ENCODE results near the gene PIK3R1. TPM values are rescaled to one million over a fixed set of nuclear protein-coding genes. Genes with fewer than 3 reads are reported as not detected.
A peak's percentile ranks its signal among the peaks of the same experiment; 100 is the strongest.

The PIK3R1 gene
- total RNA-seq, 2 donors from 2014 or later, result 32.4 to 58.7 TPM

DNA sequence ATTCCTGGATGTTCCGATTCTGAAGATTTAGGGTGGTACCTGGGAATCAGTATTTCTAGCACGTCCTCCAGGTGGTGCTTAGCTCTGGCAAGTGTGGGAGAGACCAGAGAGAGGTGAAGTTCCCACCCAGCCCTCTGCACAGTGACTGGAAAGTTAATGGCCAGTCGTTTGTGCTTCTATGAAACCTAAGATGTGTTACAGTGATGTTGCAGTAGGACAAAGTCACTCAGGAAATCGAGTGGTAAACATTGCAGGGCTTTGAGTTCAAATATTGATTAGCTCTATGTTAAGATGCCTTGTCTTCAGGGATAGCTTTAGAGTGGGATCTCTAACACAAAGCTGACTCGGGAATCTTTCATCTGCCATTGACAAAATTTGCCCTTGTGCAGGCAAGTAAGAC lies 55.6 kb downstream of the PIK3R1 start:
- Histone ChIP-seq H3K4me3 (no peak overlapping the region), H3K27ac (no peak overlapping the region), H3K4me1 (peaks cover 34% of the 10 kb centered on the region), H3K27me3 (no peaks in the 10 kb centered on the region), H3K36me3 (replicated peaks in 1 of 2; ENCODE audit: insufficient read depth in 1 of 2, low read depth in 2 of 2) (no peaks in the 10 kb centered on the region), H3K9me3 (no peaks in the 10 kb centered on the region)
- TF ChIP-seq, protein P1, sequence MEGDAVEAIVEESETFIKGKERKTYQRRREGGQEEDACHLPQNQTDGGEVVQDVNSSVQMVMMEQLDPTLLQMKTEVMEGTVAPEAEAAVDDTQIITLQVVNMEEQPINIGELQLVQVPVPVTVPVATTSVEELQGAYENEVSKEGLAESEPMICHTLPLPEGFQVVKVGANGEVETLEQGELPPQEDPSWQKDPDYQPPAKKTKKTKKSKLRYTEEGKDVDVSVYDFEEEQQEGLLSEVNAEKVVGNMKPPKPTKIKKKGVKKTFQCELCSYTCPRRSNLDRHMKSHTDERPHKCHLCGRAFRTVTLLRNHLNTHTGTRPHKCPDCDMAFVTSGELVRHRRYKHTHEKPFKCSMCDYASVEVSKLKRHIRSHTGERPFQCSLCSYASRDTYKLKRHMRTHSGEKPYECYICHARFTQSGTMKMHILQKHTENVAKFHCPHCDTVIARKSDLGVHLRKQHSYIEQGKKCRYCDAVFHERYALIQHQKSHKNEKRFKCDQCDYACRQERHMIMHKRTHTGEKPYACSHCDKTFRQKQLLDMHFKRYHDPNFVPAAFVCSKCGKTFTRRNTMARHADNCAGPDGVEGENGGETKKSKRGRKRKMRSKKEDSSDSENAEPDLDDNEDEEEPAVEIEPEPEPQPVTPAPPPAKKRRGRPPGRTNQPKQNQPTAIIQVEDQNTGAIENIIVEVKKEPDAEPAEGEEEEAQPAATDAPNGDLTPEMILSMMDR (IDR thresholded peaks at IDR 0.05), result no peak
- TF ChIP-seq POLR2A (IDR thresholded peaks at IDR 0.05), result no peak
- WGBS, 2 donors, result 57 to 58% methylated on average over 5 of the region's 5 CpGs
- intact Hi-C loops (cut with DNase I), result no loop called here
- DNase-seq (no peak), ATAC-seq (no peak)

DNA sequence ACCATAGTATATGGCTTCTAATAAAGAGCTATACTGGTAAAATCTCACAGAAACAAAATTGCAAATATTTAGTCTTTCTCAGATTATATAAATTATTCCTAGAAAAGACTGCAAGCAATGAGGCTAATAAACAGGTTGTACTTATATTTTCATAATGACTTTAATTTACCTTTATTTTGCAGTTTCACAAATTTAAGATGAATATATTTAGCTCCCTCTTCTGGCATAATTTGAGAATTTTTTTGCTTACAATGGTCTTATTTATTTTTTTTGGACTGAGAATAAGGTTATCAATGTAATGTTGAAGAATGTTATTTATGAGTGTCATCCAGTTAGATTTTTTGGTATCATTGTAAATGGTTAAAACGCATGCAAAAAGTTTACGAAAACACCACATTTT lies 56.7 kb downstream of the PIK3R1 start:
- no peak for DNase-seq
- ATAC-seq, result no peak
- 66 to 73% methylated on average over 2 of the region's 2 CpGs for WGBS, 2 donors
- H3K27ac ChIP-seq, result no peak overlapping the region
- no peaks in the 10 kb centered on the region for H3K9me3 ChIP-seq
- H3K4me3 ChIP-seq, result no peak overlapping the region
- H3K27me3 ChIP-seq, result no peaks in the 10 kb centered on the region
- H3K36me3 ChIP-seq (replicated peaks in 1 of 2; ENCODE audit: insufficient read depth in 1 of 2, low read depth in 2 of 2), result no peaks in the 10 kb centered on the region
- intact Hi-C loops (cut with DNase I), result no loop called here
- H3K4me1 ChIP-seq, result peaks cover 22% of the 10 kb centered on the region
- TF ChIP-seq, protein P1 (IDR thresholded peaks at IDR 0.05), result peak in 6 of 7 experiments; percentile 11 to 49 (median 34)
- TF ChIP-seq POLR2A (IDR thresholded peaks at IDR 0.05), result no peak

DNA sequence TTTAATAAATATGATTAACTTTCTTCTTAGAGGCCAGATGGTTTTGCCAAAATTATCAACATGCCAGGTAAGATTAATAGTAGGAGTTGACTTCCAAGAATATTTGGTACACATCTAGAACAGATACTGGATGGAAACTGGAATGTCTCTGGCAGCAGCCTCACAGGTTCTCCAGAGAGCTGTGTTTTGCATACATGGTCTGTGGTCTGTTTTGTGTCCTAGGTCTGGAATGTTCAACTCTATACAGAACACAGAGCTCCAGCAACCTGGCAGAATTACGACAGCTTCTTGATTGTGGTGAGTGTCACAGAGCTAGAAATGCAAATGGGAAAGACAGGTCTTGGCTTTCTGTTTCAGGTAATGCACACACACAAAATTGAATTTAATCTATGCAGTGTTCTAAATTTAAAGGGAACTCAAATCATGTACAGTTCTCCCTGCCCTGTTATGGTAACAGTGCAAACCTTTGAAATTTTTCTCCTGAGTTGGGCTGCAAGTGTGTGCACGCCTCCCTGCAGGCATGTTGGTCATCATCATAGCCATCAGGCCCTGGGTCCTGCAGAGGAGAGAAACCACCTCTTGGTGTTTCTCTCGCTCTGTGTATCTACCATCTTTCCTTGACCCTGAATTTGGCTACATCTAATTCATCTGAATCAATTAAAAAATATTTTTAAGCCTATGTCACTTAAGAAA lies 58.3 kb downstream of the PIK3R1 start:
- Histone ChIP-seq H3K36me3 (replicated peaks in 1 of 2; ENCODE audit: insufficient read depth in 1 of 2, low read depth in 2 of 2) (no peaks in the 10 kb centered on the region), H3K4me3 (no peak overlapping the region), H3K4me1 (peaks cover 8% of the 10 kb centered on the region), H3K27me3 (no peaks in the 10 kb centered on the region), H3K9me3 (no peaks in the 10 kb centered on the region), H3K27ac (no peak overlapping the region)
- DNase-seq (no peak), ATAC-seq (no peak)
- TF ChIP-seq POLR2A (IDR thresholded peaks at IDR 0.05), result no peak
- TF ChIP-seq, protein P1 (IDR thresholded peaks at IDR 0.05), result no peak
- intact Hi-C loops (cut with DNase I), result no loop called here
- 53 to 73% methylated on average over 3 of the region's 3 CpGs for WGBS, 2 donors

DNA sequence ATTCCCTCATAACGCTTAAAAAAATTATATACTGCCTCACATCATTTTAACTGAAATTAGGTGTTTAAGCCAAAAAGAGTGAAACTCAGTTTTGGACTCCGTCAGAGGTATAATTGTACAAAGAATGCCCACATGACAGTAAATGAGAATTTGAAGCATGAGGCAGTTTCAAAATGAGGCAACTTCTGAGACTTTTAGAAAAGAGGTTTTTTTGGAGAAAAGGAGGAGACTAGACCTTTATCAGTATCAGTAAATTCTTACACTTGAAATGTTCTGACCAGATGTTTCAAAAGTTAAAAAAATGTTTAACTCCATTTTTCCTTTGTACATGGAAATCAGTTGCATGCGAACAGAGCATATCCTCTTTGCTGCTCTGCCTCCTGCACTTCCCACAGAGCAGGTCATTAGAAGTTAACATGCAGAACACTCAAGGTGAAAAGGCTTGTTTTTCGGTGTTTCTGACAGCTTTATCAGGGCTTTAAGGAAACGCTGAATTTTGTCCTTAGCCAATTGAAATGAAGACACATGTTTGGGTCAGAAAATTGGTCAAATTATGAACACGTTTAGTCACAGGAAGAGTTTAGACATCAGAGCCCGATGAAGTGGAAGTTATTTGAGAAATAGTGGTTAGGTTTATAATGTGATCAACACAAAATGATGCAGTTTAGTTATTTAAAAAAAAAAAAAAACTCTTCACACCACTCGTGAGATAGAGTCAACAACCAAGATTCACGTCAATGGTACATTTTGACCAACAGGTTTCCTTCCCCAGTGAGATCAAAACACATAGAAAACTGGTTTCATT lies 59.5 kb downstream of the PIK3R1 start:
- no peaks in the 10 kb centered on the region for H3K36me3 ChIP-seq (replicated peaks in 1 of 2; ENCODE audit: insufficient read depth in 1 of 2, low read depth in 2 of 2)
- intact Hi-C loops (cut with DNase I), result no loop called here
- peaks cover 8% of the 10 kb centered on the region for H3K4me1 ChIP-seq
- no peaks in the 10 kb centered on the region for H3K27me3 ChIP-seq
- no peaks in the 10 kb centered on the region for H3K9me3 ChIP-seq
- DNase-seq, result no peak
- WGBS, 2 donors, result 68 to 78% methylated on average over 9 of the region's 9 CpGs
- H3K27ac ChIP-seq, result no peak overlapping the region
- ATAC-seq, result no peak
- H3K4me3 ChIP-seq, result no peak overlapping the region
- TF ChIP-seq, protein P1 (IDR thresholded peaks at IDR 0.05), result no peak

Data from body of pancreas (tissue), 4 donors.